Sigmoid colon (tissue), 4 donors: Measurements from ENCODE around the gene CDC34.

Experiments
- CTCF ChIP-seq, 4 experiments: fragments of 450-650 bp in 3 of 4; fragments of 200-600 bp in 1 of 4; IDR thresholded peaks; one replicate each; pipeline ENCODE4 v1.5.1; 2016 to 2019; ENCODE audit warnings: antibody characterized with exemption in 4 of 4, mild to moderate bottlenecking in 3 of 4, moderate library complexity in 2 of 4
- EP300 ChIP-seq, 4 donors: sonication (generic); formaldehyde crosslinking; IDR thresholded peaks; one replicate each; pipeline ENCODE4 v1.6.1; 2017; ENCODE audit warnings: antibody characterized with exemption in 4 of 4
- POLR2A ChIP-seq, 2 donors: fragments of 450-650 bp; IDR thresholded peaks; one replicate each; pipeline ENCODE4 v1.6.1; 2016; ENCODE audit warnings: antibody characterized with exemption in 2 of 2, mild to moderate bottlenecking in 2 of 2, moderate library complexity in 2 of 2
- POLR2AphosphoS5 ChIP-seq, 4 donors: sonication (generic); formaldehyde crosslinking; IDR thresholded peaks; one replicate each; pipeline ENCODE4 v1.6.1; 2017; ENCODE audit warnings: antibody characterized with exemption in 4 of 4

DNA sequence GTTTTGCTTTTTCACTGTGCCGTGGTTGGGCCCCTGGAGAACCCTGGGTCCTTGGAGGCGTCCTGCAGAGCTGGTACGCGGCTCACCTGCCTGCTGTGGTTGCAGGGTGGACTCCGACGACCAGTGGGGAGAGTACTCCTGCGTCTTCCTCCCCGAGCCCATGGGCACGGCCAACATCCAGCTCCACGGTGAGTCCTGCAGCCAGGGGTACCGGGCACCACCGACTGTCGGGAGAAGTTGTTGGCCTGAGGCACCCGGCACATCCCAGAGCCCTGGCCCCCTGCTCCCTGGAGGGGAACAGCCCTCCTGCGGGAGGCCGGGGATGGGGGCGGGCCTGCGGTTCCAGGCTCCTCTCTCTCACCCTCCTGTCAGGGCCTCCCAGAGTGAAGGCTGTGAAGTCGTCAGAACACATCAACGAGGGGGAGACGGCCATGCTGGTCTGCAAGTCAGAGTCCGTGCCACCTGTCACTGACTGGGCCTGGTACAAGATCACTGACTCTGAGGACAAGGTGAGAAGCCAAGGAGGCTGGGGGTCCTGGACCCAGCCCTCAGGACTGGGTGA, 48.8 kb downstream of the CDC34 start:
- TF ChIP-seq CTCF (IDR thresholded peaks at IDR 0.05) (no peak), POLR2AphosphoS5 (IDR thresholded peaks at IDR 0.05) (no peak), POLR2A (IDR thresholded peaks at IDR 0.05) (no peak), EP300 (IDR thresholded peaks at IDR 0.05) (no peak)
